ENCODE data around the gene SCFD2. TPM values are rescaled to one million over a fixed set of nuclear protein-coding genes. Genes with fewer than 3 reads are reported as not detected.

SCFD2 gene
- total RNA-seq, 1 experiment from 2014 or later = 12.4 TPM

DNA sequence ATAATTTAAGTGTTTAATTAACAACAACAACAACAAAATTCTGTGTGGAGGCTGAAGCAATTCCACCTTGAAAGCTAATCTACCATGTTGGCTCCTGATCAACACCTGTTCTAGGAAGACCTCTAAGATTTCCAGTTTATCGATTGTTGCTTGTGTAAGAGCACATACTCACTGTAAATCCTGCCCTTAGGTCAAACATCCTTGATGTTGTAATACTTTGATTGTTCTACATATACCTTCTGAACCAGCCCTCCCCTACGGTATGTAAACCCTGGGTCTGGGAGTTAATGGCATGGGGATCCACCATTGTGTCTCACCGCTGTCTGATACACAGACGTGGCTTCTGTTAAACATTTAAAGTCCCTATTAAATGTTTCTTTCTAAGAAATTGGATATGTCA lies 430.5 kb downstream of the SCFD2 start:
- CTCF ChIA-PET = no interaction called here
- Mint-ChIP-seq H3K27me3 (ENCODE audit: low read depth) (no peaks in the 10 kb centered on the region), H3K9me3 (peaks cover 10% of the 10 kb centered on the region; the same call in 1 of the 2 replicates)

DNA sequence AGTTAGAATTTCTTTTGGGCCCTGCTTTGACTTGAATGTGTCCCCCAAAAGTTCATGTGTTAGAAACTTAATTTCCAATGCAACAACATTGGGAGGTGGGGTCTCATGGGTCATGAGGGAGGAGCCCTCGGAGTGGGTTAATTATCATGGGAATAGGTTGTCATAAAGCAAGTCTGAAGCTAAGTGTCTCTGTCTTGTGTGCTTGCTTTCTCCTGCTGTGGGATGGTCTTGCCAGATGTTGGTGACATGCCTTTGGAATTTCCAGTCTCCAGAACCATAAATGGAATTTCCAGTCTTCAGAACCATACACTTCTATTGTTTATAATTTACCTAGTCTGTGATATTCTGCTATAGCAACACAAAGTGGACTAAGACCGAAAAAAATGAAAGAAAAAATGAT lies 432.1 kb downstream of the SCFD2 start:
- Mint-ChIP-seq H3K36me3 (no peaks in the 10 kb centered on the region; the same call in 1 of the 2 replicates), H3K27me3 (ENCODE audit: low read depth) (no peaks in the 10 kb centered on the region), H3K4me3 (no peak overlapping the region), H3K27ac (no peak overlapping the region), H3K9me3 (peaks cover 16% of the 10 kb centered on the region), H3K4me1 (peaks cover 16% of the 10 kb centered on the region)
- ChIA-PET CTCF (interaction anchor here (0.5 to 2.2 kb wide), 4 partner anchors 22 to 1039 kb away, joined by 3 to 9 read pairs (median 5); no protein-coding TSS in a partner anchor), POLR2A (no interaction called here)
- DNase-seq (ENCODE audit: low spot score) = no peak
- no peak for ATAC-seq
- TF ChIP-seq SOX15 (CRISPR knock-in tag; IDR thresholded peaks at IDR 0.05) (no peak), NR3C1 (CRISPR knock-in tag; conservative IDR thresholded peaks at IDR 0.05; ENCODE audit: low read depth) (no peak), NR2C2 (CRISPR knock-in tag; IDR thresholded peaks at IDR 0.05) (no peak), TEAD4 (CRISPR knock-in tag; IDR thresholded peaks at IDR 0.05) (no peak), RELA (CRISPR knock-in tag; IDR thresholded peaks at IDR 0.05; ENCODE audit: borderline replicate concordance) (no peak), PRRX2 (CRISPR knock-in tag; IDR thresholded peaks at IDR 0.05) (no peak), ZNF423 (CRISPR knock-in tag; IDR thresholded peaks at IDR 0.05) (no peak)
- TF ChIP-seq, protein P1, sequence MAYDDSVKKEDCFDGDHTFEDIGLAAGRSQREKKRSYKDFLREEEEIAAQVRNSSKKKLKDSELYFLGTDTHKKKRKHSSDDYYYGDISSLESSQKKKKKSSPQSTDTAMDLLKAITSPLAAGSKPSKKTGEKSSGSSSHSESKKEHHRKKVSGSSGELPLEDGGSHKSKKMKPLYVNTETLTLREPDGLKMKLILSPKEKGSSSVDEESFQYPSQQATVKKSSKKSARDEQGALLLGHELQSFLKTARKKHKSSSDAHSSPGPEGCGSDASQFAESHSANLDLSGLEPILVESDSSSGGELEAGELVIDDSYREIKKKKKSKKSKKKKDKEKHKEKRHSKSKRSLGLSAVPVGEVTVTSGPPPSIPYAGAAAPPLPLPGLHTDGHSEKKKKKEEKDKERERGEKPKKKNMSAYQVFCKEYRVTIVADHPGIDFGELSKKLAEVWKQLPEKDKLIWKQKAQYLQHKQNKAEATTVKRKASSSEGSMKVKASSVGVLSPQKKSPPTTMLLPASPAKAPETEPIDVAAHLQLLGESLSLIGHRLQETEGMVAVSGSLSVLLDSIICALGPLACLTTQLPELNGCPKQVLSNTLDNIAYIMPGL (CRISPR knock-in tag; IDR thresholded peaks at IDR 0.05) = no peak
- TF ChIP-seq, protein P2, sequence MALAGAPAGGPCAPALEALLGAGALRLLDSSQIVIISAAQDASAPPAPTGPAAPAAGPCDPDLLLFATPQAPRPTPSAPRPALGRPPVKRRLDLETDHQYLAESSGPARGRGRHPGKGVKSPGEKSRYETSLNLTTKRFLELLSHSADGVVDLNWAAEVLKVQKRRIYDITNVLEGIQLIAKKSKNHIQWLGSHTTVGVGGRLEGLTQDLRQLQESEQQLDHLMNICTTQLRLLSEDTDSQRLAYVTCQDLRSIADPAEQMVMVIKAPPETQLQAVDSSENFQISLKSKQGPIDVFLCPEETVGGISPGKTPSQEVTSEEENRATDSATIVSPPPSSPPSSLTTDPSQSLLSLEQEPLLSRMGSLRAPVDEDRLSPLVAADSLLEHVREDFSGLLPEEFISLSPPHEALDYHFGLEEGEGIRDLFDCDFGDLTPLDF (CRISPR knock-in tag; IDR thresholded peaks at IDR 0.05) = no peak
- TF ChIP-seq, protein P3, sequence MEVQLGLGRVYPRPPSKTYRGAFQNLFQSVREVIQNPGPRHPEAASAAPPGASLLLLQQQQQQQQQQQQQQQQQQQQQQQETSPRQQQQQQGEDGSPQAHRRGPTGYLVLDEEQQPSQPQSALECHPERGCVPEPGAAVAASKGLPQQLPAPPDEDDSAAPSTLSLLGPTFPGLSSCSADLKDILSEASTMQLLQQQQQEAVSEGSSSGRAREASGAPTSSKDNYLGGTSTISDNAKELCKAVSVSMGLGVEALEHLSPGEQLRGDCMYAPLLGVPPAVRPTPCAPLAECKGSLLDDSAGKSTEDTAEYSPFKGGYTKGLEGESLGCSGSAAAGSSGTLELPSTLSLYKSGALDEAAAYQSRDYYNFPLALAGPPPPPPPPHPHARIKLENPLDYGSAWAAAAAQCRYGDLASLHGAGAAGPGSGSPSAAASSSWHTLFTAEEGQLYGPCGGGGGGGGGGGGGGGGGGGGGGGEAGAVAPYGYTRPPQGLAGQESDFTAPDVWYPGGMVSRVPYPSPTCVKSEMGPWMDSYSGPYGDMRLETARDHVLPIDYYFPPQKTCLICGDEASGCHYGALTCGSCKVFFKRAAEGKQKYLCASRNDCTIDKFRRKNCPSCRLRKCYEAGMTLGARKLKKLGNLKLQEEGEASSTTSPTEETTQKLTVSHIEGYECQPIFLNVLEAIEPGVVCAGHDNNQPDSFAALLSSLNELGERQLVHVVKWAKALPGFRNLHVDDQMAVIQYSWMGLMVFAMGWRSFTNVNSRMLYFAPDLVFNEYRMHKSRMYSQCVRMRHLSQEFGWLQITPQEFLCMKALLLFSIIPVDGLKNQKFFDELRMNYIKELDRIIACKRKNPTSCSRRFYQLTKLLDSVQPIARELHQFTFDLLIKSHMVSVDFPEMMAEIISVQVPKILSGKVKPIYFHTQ (CRISPR knock-in tag; IDR thresholded peaks at IDR 0.05) = no peak
- TF ChIP-seq, protein P4, sequence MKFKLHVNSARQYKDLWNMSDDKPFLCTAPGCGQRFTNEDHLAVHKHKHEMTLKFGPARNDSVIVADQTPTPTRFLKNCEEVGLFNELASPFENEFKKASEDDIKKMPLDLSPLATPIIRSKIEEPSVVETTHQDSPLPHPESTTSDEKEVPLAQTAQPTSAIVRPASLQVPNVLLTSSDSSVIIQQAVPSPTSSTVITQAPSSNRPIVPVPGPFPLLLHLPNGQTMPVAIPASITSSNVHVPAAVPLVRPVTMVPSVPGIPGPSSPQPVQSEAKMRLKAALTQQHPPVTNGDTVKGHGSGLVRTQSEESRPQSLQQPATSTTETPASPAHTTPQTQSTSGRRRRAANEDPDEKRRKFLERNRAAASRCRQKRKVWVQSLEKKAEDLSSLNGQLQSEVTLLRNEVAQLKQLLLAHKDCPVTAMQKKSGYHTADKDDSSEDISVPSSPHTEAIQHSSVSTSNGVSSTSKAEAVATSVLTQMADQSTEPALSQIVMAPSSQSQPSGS (CRISPR knock-in tag; IDR thresholded peaks at IDR 0.05; ENCODE audit: borderline replicate concordance, low read depth) = no peak
- TF ChIP-seq, protein P5, sequence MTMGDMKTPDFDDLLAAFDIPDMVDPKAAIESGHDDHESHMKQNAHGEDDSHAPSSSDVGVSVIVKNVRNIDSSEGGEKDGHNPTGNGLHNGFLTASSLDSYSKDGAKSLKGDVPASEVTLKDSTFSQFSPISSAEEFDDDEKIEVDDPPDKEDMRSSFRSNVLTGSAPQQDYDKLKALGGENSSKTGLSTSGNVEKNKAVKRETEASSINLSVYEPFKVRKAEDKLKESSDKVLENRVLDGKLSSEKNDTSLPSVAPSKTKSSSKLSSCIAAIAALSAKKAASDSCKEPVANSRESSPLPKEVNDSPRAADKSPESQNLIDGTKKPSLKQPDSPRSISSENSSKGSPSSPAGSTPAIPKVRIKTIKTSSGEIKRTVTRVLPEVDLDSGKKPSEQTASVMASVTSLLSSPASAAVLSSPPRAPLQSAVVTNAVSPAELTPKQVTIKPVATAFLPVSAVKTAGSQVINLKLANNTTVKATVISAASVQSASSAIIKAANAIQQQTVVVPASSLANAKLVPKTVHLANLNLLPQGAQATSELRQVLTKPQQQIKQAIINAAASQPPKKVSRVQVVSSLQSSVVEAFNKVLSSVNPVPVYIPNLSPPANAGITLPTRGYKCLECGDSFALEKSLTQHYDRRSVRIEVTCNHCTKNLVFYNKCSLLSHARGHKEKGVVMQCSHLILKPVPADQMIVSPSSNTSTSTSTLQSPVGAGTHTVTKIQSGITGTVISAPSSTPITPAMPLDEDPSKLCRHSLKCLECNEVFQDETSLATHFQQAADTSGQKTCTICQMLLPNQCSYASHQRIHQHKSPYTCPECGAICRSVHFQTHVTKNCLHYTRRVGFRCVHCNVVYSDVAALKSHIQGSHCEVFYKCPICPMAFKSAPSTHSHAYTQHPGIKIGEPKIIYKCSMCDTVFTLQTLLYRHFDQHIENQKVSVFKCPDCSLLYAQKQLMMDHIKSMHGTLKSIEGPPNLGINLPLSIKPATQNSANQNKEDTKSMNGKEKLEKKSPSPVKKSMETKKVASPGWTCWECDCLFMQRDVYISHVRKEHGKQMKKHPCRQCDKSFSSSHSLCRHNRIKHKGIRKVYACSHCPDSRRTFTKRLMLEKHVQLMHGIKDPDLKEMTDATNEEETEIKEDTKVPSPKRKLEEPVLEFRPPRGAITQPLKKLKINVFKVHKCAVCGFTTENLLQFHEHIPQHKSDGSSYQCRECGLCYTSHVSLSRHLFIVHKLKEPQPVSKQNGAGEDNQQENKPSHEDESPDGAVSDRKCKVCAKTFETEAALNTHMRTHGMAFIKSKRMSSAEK (CRISPR knock-in tag; IDR thresholded peaks at IDR 0.05; ENCODE audit: borderline replicate concordance) = no peak
- TF ChIP-seq, protein P6, sequence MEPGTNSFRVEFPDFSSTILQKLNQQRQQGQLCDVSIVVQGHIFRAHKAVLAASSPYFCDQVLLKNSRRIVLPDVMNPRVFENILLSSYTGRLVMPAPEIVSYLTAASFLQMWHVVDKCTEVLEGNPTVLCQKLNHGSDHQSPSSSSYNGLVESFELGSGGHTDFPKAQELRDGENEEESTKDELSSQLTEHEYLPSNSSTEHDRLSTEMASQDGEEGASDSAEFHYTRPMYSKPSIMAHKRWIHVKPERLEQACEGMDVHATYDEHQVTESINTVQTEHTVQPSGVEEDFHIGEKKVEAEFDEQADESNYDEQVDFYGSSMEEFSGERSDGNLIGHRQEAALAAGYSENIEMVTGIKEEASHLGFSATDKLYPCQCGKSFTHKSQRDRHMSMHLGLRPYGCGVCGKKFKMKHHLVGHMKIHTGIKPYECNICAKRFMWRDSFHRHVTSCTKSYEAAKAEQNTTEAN (CRISPR knock-in tag; IDR thresholded peaks at IDR 0.05) = no peak
- TF ChIP-seq, protein P7, sequence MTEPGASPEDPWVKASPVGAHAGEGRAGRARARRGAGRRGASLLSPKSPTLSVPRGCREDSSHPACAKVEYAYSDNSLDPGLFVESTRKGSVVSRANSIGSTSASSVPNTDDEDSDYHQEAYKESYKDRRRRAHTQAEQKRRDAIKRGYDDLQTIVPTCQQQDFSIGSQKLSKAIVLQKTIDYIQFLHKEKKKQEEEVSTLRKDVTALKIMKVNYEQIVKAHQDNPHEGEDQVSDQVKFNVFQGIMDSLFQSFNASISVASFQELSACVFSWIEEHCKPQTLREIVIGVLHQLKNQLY (CRISPR knock-in tag; IDR thresholded peaks at IDR 0.05) = no peak
- TF ChIP-seq, protein P8, sequence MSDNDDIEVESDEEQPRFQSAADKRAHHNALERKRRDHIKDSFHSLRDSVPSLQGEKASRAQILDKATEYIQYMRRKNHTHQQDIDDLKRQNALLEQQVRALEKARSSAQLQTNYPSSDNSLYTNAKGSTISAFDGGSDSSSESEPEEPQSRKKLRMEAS (CRISPR knock-in tag; IDR thresholded peaks at IDR 0.05) = no peak
- TF ChIP-seq, protein P9, sequence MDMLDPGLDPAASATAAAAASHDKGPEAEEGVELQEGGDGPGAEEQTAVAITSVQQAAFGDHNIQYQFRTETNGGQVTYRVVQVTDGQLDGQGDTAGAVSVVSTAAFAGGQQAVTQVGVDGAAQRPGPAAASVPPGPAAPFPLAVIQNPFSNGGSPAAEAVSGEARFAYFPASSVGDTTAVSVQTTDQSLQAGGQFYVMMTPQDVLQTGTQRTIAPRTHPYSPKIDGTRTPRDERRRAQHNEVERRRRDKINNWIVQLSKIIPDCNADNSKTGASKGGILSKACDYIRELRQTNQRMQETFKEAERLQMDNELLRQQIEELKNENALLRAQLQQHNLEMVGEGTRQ (CRISPR knock-in tag; IDR thresholded peaks at IDR 0.05) = no peak

More for the DNA sequence above, 430.5 kb downstream of the SCFD2 start:
- no peak for ATAC-seq
- H3K36me3 Mint-ChIP-seq = no peaks in the 10 kb centered on the region
- H3K27ac Mint-ChIP-seq = no peak overlapping the region
- no peak for DNase-seq (ENCODE audit: low spot score)
- TF ChIP-seq, protein P10, sequence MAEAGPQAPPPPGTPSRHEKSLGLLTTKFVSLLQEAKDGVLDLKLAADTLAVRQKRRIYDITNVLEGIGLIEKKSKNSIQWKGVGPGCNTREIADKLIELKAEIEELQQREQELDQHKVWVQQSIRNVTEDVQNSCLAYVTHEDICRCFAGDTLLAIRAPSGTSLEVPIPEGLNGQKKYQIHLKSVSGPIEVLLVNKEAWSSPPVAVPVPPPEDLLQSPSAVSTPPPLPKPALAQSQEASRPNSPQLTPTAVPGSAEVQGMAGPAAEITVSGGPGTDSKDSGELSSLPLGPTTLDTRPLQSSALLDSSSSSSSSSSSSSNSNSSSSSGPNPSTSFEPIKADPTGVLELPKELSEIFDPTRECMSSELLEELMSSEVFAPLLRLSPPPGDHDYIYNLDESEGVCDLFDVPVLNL (CRISPR knock-in tag; IDR thresholded peaks at IDR 0.05; ENCODE audit: borderline replicate concordance, low read depth) = no peak
- POLR2A ChIA-PET = no interaction called here
- no peak overlapping the region for H3K4me3 Mint-ChIP-seq
- H3K4me1 Mint-ChIP-seq = peaks cover 27% of the 10 kb centered on the region

Measured in WTC11 (cell line).